ENCODE data around the gene IMPDH2. TPM values are rescaled to one million over a fixed set of nuclear protein-coding genes. Genes with fewer than 3 reads are reported as not detected.
A peak's percentile ranks its signal among the peaks of the same experiment; 100 is the strongest.
"Not testable (repeated sequence)": the region's sequence is repeated elsewhere in the genome, so short reads cannot be mapped to it uniquely, and the experiment has no call there.

The IMPDH2 gene
- total RNA-seq, 2 experiments from 2014 or later: 186 to 229 TPM

GRCh38 chr3:49018707-49019006, 10.5 kb downstream of the IMPDH2 start:
- ATAC-seq (no peak), DNase-seq (no peak)
- H3K27ac Mint-ChIP-seq: peak overlapping the region; percentile 89
- CTCF ChIA-PET: interaction anchor here (2.6 to 9.4 kb wide), 3 partner anchors 11 to 120 kb away, joined by 7 to 101 read pairs (median 88); partner anchors contain the start of genes P4HTM, SLC25A20 and WDR6
- no peaks in the 10 kb centered on the region for H3K9me3 Mint-ChIP-seq (ENCODE audit: low read depth)
- H3K4me3 Mint-ChIP-seq: peak overlapping the region; percentile 90
- H3K4me1 Mint-ChIP-seq: peaks cover 40% of the 10 kb centered on the region
- H3K27me3 Mint-ChIP-seq: no peaks in the 10 kb centered on the region
- peaks cover 22% of the 10 kb centered on the region for H3K36me3 Mint-ChIP-seq

- ATAC-seq (peak; percentile 16), DNase-seq (peak; percentile 79)
- Mint-ChIP-seq H3K36me3 (peaks cover 20% of the 10 kb centered on the region), H3K27ac (peak within 1 kb of the TSS; percentile 94), H3K27me3 (no peaks in the 10 kb centered on the region), H3K4me1 (peaks cover 36% of the 10 kb centered on the region), H3K4me3 (peak within 1 kb of the TSS; percentile 90), H3K9me3 (ENCODE audit: low read depth) (no peaks in the 10 kb centered on the region)
- CTCF ChIA-PET: interaction anchor here (2.6 to 9.4 kb wide), 3 partner anchors 11 to 120 kb away, joined by 7 to 101 read pairs (median 88); partner anchors contain the start of genes P4HTM, SLC25A20 and WDR6
These were observed 11.1 kb downstream of the IMPDH2 start, which contains the start of gene DALRD3 for GRCh38 chr3:49017971-49018706. Gene DALRD3 (minus strand): TSS chr3:49018580. CDS start chr3:49018564, 16 bp downstream.

- Mint-ChIP-seq H3K4me3 (peak overlapping the region; percentile 90), H3K9me3 (ENCODE audit: low read depth) (no peaks in the 10 kb centered on the region), H3K4me1 (peaks cover 29% of the 10 kb centered on the region), H3K36me3 (peaks cover 16% of the 10 kb centered on the region), H3K27ac (peak overlapping the region; percentile 89), H3K27me3 (no peaks in the 10 kb centered on the region)
- ATAC-seq (no peak), DNase-seq (no peak)
- CTCF ChIA-PET: interaction anchor here (1.1 to 9.4 kb wide), 4 partner anchors 10 to 119 kb away, joined by 3 to 101 read pairs (median 48); partner anchors contain the start of genes P4HTM, SLC25A20 and WDR6
These were observed 11.8 kb downstream of the IMPDH2 start for GRCh38 chr3:49017229-49017970.

GRCh38 chr3:49016414-49017228, 12.6 kb downstream of the IMPDH2 start:
- Mint-ChIP-seq H3K4me3 (peak overlapping the region; percentile 90), H3K9me3 (ENCODE audit: low read depth) (no peaks in the 10 kb centered on the region), H3K27me3 (no peaks in the 10 kb centered on the region), H3K27ac (no peak overlapping the region), H3K4me1 (peaks cover 32% of the 10 kb centered on the region), H3K36me3 (peaks cover 22% of the 10 kb centered on the region)
- no peak for ATAC-seq
- CTCF ChIA-PET: interaction anchor here (1.1 to 9.4 kb wide), 4 partner anchors 9 to 97 kb away, joined by 3 to 101 read pairs (median 46); partner anchors contain the start of genes P4HTM and WDR6
- no peak for DNase-seq

- H3K9me3 Mint-ChIP-seq (ENCODE audit: low read depth): no peaks in the 10 kb centered on the region
- no peak overlapping the region for H3K27ac Mint-ChIP-seq
- peaks cover 32% of the 10 kb centered on the region for H3K4me1 Mint-ChIP-seq
- no peak for ATAC-seq
- no peaks in the 10 kb centered on the region for H3K27me3 Mint-ChIP-seq
- CTCF ChIA-PET: interaction anchor here (0.8 to 1.3 kb wide), 2 partner anchors 9 to 28 kb away, joined by 3 to 4 read pairs; partner anchors contain the start of gene WDR6
- DNase-seq: no peak
- H3K36me3 Mint-ChIP-seq: peaks cover 20% of the 10 kb centered on the region
- H3K4me3 Mint-ChIP-seq: no peak overlapping the region
These were observed 13.4 kb downstream of the IMPDH2 start for GRCh38 chr3:49015765-49016164.

GRCh38 chr3:49015072-49015471, 14.1 kb downstream of the IMPDH2 start:
- no peak overlapping the region for H3K27ac Mint-ChIP-seq
- ATAC-seq (no peak), DNase-seq (no peak)
- H3K4me1 Mint-ChIP-seq: peaks cover 28% of the 10 kb centered on the region
- no peak overlapping the region for H3K4me3 Mint-ChIP-seq
- no peaks in the 10 kb centered on the region for H3K9me3 Mint-ChIP-seq (ENCODE audit: low read depth)
- H3K36me3 Mint-ChIP-seq: peaks cover 20% of the 10 kb centered on the region
- no peaks in the 10 kb centered on the region for H3K27me3 Mint-ChIP-seq
- CTCF ChIA-PET: interaction anchor here (0.8 to 5.4 kb wide), 4 partner anchors 8 to 27 kb away, joined by 3 to 42 read pairs (median 4); partner anchors contain the start of genes P4HTM and WDR6

GRCh38 chr3:49013738-49014660, 15.2 kb downstream of the IMPDH2 start:
- peak; percentile 24 for ATAC-seq
- CTCF ChIA-PET: interaction anchor here (0.6 to 5.4 kb wide), 6 partner anchors 8 to 95 kb away, joined by 3 to 42 read pairs (median 4); partner anchors contain the start of genes ARIH2, NDUFAF3 and P4HTM
- Mint-ChIP-seq H3K27ac (no peak overlapping the region), H3K4me1 (peaks cover 25% of the 10 kb centered on the region), H3K4me3 (no peak overlapping the region), H3K9me3 (ENCODE audit: low read depth) (no peaks in the 10 kb centered on the region), H3K36me3 (peaks cover 20% of the 10 kb centered on the region), H3K27me3 (no peaks in the 10 kb centered on the region)
- peak; percentile 68 for DNase-seq

- Mint-ChIP-seq H3K27ac (no peak overlapping the region), H3K4me3 (no peak overlapping the region), H3K36me3 (peaks cover 17% of the 10 kb centered on the region), H3K9me3 (ENCODE audit: low read depth) (no peaks in the 10 kb centered on the region), H3K4me1 (peaks cover 27% of the 10 kb centered on the region), H3K27me3 (no peaks in the 10 kb centered on the region)
- DNase-seq (no peak), ATAC-seq (no peak)
- CTCF ChIA-PET: interaction anchor here (0.6 to 5.4 kb wide), 6 partner anchors 9 to 94 kb away, joined by 3 to 42 read pairs (median 4); partner anchors contain the start of genes ARIH2, NDUFAF3 and P4HTM
These were observed 16.0 kb downstream of the IMPDH2 start for GRCh38 chr3:49013113-49013737.

- no peaks in the 10 kb centered on the region for H3K9me3 Mint-ChIP-seq (ENCODE audit: low read depth)
- H3K4me1 Mint-ChIP-seq: peaks cover 28% of the 10 kb centered on the region
- H3K27me3 Mint-ChIP-seq: no peaks in the 10 kb centered on the region
- H3K36me3 Mint-ChIP-seq: peaks cover 18% of the 10 kb centered on the region
- CTCF ChIA-PET: interaction anchor here (1.4 to 5.4 kb wide), 2 partner anchors 13 to 24 kb away, joined by 3 to 42 read pairs; partner anchors contain the start of gene P4HTM
- ATAC-seq (no peak), DNase-seq (no peak)
- no peak overlapping the region for H3K27ac Mint-ChIP-seq
- H3K4me3 Mint-ChIP-seq: no peak overlapping the region
These were observed 16.7 kb downstream of the IMPDH2 start for GRCh38 chr3:49012441-49013017.

- Mint-ChIP-seq H3K27me3 (no peaks in the 10 kb centered on the region), H3K27ac (peak overlapping the region; percentile 20), H3K4me3 (no peak overlapping the region), H3K4me1 (peaks cover 23% of the 10 kb centered on the region), H3K36me3 (peaks cover 9% of the 10 kb centered on the region), H3K9me3 (ENCODE audit: low read depth) (no peaks in the 10 kb centered on the region)
- ATAC-seq (no peak), DNase-seq (no peak)
- CTCF ChIA-PET: interaction anchor here (0.8 to 5.6 kb wide), 5 partner anchors 10 to 440 kb away, joined by 3 to 127 read pairs (median 3); partner anchors contain the start of genes DALRD3, NDUFAF3, P4HTM and QRICH1
These were observed 19.8 kb downstream of the IMPDH2 start for GRCh38 chr3:49009396-49009795.

GRCh38 chr3:49008627-49009026, 20.6 kb downstream of the IMPDH2 start:
- peak overlapping the region; percentile 87 for H3K4me3 Mint-ChIP-seq
- H3K36me3 Mint-ChIP-seq; ATAC-seq; DNase-seq; H3K9me3 Mint-ChIP-seq (ENCODE audit: low read depth); H3K27me3 Mint-ChIP-seq: not testable (repeated sequence)
- peak overlapping the region; percentile 95 for H3K27ac Mint-ChIP-seq
- CTCF ChIA-PET: interaction anchor here (1.0 to 5.6 kb wide), 5 partner anchors 11 to 441 kb away, joined by 3 to 127 read pairs (median 15); partner anchors contain the start of genes DALRD3, NDUFAF3, P4HTM and QRICH1
- H3K4me1 Mint-ChIP-seq: peaks cover 23% of the 10 kb centered on the region
